Measurements from ENCODE around the gene RNF215. TPM values are rescaled to one million over a fixed set of nuclear protein-coding genes. Genes with fewer than 3 reads are reported as not detected.
A peak's percentile ranks its signal among the peaks of the same experiment; 100 is the strongest.

The RNF215 gene
- total and polyA plus RNA-seq, 2 of the 13 experiments (the other 11 are each of a cell fraction or from before 2014, with no cell fraction given) = 5.3 to 6.1 TPM

DNA sequence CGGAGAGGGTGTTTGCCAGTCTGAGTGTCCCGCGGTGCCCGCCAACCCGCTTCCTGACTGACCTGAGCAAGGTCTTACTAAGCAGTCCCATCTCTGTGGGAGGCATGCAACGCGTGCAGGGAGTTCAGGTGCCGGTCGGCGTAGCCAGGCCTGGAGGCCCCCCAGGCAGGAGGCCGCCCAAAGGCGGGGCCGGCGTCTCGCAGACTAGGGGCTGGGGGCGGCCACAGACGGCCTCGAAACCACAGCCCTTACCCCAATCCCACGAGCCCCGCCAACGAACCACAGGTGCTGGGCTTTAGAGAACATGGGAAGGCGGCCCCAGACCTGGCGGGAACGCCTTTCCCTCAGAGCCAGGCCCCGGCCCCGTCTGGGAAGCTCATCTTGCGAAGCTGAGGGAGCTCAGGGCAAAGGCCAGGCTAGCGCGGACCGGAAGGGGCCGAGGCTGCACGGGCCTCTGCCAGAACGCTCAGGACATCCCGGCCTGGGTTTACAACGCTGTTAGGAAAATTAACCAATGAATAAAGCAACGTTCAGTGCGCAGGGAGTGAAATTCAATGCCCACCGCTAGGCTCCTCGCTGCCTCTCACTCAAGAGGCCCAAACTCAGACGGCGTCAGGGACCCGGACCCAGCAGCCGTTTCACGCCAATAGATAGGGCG, 36.2 kb upstream of the RNF215 start (continued):
- TF ChIP-seq, protein P1, sequence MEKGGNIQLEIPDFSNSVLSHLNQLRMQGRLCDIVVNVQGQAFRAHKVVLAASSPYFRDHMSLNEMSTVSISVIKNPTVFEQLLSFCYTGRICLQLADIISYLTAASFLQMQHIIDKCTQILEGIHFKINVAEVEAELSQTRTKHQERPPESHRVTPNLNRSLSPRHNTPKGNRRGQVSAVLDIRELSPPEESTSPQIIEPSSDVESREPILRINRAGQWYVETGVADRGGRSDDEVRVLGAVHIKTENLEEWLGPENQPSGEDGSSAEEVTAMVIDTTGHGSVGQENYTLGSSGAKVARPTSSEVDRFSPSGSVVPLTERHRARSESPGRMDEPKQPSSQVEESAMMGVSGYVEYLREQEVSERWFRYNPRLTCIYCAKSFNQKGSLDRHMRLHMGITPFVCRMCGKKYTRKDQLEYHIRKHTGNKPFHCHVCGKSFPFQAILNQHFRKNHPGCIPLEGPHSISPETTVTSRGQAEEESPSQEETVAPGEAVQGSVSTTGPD (CRISPR knock-in tag; IDR thresholded peaks at IDR 0.05) = no peak
- TF ChIP-seq REST (IDR thresholded peaks at IDR 0.05; ENCODE audit: borderline replicate concordance in 1 of 2, low read depth in 1 of 2, low read length in 2 of 2) (no peak), ZNF12 (CRISPR knock-in tag; IDR thresholded peaks at IDR 0.05) (no peak; the same call in 1 of the 2 replicates), ZUFSP (CRISPR knock-in tag; IDR thresholded peaks at IDR 0.05; ENCODE audit: borderline replicate concordance) (no peak), DMAP1 (CRISPR knock-in tag; IDR thresholded peaks at IDR 0.05) (peak; percentile 90), ZBTB26 (CRISPR knock-in tag; IDR thresholded peaks at IDR 0.05; ENCODE audit: borderline replicate concordance) (no peak; the same call in 1 of the 2 replicates), NFIC (IDR thresholded peaks at IDR 0.05; ENCODE audit: low read length) (no peak), ZNF274 (CRISPR knock-in tag; IDR thresholded peaks at IDR 0.05) (peak; percentile 85; the same call in 1 of the 2 replicates), HMG20B (CRISPR knock-in tag; conservative IDR thresholded peaks at IDR 0.05) (no peak), NAIF1 (CRISPR knock-in tag; IDR thresholded peaks at IDR 0.05; ENCODE audit: borderline replicate concordance) (peak; percentile 94), ZFX (CRISPR knock-in tag; IDR thresholded peaks at IDR 0.05; ENCODE audit: low read depth) (peak; percentile 96), MIER2 (CRISPR knock-in tag; IDR thresholded peaks at IDR 0.05) (no peak), DNMT1 (CRISPR knock-in tag; IDR thresholded peaks at IDR 0.05) (no peak), ATRX (CRISPR knock-in tag; IDR thresholded peaks at IDR 0.05; ENCODE audit: borderline replicate concordance) (no peak)
- TF ChIP-seq, protein P2, sequence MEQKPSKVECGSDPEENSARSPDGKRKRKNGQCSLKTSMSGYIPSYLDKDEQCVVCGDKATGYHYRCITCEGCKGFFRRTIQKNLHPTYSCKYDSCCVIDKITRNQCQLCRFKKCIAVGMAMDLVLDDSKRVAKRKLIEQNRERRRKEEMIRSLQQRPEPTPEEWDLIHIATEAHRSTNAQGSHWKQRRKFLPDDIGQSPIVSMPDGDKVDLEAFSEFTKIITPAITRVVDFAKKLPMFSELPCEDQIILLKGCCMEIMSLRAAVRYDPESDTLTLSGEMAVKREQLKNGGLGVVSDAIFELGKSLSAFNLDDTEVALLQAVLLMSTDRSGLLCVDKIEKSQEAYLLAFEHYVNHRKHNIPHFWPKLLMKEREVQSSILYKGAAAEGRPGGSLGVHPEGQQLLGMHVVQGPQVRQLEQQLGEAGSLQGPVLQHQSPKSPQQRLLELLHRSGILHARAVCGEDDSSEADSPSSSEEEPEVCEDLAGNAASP (CRISPR knock-in tag; IDR thresholded peaks at IDR 0.05; ENCODE audit: borderline replicate concordance) = no peak
